NCI-H1105 treated with DMSO at 0.1 percent for 48 hours (cell line): ENCODE measurements around the gene SNAPC4.

Experiments used
- DNase-seq: peaks from one replicate; lab custom pipeline; 2025; lab: John Stamatoyannopoulos, UW

The SNAPC4 gene

DNA sequence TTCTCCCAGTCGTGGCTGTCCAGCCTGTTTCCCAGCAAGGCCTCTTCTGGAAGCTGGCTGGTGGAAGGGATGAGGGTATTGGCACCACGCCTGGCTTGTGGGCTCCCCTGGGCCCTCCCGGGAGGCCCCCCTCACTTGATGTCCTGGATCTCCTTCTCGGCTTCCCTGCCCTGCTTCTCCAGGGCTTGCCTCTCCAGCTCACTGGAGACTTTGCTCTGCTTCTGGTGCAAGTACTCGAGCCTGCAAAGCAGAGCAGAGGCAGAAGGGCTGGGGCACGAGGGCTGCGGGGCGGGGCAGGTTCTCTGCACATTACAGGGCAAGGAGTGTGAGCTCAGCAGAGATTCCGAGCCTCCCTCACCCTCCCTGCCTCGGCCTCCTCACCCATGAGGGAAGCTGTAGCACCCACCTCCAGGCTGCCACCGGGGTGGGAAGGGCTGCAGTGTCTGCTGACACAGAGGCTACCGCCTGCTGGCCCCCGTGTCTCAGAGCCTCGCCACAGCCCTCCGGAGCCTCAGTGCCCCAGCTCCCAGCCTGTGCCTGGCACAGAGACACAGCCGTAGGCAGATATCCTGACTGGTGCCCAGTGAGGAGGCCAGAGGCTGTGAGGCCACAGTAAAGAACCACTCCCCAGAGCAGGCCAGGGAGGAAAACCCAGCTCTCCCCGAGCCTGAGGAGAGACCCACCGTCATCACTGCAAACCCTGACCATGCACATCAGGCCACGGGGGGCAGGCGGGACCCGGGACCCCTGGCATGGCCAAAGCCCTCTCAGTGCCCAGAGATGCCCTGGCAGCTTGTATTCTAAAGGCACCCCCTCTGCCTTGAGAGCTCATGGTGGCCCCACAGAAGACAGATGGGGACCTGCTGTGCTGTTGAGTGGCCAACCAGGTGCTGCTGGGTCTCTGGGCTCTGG, 7.2 kb downstream of the SNAPC4 start:
- DNase-seq: no peak

DNA sequence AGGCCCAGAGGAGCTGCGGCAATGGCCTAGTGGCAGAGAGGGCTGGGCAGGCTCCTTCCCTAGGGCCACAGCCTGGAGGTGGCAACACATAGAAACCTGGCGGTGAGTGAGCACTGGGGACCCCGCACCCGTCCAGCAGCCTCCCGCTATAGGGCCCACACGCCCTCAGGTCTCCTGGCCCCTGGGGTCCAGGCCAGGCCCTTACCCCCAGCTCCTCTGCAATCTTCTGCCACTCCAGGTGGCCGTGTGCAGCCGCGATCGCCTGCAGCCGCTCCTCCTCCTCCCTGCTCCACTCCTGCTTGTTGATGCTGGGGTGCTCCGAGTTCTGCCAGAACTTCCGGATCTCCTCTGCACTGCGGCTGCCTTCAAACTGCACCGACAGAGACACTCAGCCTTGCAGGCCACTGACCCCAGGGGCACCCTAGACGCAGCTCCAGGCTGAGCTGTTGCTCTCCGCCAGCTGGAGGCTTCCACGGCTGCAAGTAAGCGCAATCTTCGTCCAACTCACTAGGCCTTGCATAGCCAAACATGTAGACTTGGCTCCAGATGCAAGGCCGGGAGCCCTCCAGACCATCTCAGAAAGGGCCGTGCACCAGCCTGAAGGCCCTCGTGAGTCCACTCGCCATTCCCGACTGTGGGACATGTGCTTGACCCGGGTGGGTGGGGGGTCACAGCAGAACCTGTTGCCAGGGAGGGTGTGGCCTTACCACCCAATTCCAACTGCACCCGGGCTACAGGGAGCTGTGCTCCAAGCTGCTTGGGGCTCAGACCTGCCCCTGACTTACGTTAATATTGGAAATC, 8.0 kb downstream of the SNAPC4 start:
- no peak for DNase-seq

DNA sequence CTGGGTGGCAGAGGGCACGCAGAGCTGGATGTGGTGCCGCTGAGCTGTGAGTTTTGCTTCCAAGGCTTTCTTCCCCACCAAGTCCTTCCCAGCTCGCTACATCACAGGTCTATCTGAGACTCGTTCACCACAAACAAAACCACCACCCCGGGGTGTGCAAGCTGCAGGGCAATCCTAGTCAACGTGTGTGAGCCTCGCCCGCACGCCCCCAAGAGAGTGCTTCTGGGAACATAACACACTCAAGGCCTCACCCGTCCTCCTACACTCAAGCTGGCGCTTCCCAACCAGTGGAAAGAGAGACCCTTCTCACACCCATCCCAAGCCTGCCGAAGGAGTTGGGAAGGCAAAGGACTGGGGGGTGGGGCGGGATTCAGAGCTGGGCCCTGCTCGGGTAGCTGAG, 10.6 kb downstream of the SNAPC4 start:
- DNase-seq: no peak

DNA sequence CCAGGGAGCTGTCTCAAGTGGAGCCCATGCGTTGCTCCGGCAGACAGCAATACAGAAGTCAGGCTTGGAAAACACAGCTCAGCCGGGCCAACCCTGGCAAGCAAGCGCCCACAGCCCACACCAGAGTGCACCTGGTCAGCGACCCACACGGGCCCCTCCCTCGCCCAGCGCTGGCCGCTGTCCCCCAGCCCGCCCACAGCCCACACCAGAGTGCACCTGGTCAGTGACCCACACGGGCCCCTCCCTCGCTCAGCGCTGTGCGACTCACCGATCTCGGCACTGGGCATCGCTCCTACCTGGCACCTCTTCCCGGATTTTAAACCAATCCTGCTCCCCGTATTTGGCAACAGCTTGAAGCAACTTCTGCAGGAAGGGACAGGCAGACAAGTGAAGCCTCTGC, 12.8 kb downstream of the SNAPC4 start:
- DNase-seq: no peak

DNA sequence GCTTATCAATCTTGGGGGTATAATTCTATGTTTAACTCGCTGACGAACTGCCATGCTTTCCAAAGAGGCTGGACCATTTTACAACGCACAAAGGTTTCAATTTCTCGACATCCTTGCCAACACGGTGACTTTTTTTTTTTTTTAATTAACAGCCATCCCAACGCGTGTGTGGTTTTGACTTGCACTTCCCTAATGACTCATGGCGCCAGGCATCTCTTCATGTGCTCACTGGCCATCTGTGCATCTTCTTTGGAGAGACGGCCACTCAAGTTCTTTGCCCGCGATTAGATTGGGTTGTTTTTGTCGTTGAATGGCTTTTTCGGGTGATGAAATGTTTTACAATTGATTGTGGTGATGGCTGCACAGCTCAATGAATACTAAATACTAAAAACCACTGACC, 14.0 kb downstream of the SNAPC4 start:
- no peak for DNase-seq

DNA sequence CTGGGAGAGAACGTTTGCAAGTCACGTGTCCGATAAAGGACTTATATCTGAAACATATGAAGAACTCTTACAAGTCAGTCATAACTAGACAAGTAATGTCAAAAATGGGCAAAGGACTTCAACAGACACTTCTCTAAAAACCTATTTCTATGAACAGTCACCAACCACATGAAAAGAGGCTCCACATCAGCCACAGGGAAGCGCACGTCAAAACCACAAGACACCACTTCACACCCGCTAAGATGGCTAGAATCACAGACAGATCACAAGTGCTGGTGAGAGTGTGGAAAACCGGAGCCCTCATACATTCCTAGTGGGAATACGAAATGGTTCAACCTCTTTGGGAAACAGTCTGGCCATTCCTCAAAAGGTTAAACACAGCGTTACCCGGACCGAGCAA, 15.0 kb downstream of the SNAPC4 start:
- DNase-seq: no peak

DNA sequence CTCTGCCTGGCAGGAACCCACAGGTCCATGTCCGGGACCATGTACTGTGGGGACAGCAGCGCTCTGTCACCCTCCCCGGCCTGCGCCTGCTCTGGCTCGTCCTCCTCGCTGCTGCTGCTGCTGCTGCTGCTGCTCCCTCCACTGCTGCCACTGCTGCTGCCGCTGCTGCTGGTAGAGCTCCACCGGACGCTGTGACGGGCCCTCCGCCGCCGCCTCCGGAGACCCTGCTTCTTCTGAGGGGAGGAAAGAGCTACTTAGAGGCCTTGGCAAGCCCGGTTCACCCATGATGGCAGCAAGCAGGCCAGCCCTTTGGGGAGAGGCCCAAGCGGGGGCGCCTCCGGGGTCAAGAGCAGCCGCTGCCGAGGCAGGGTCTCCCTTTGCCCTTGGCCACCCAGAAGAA, 16.5 kb downstream of the SNAPC4 start:
- DNase-seq: no peak

DNA sequence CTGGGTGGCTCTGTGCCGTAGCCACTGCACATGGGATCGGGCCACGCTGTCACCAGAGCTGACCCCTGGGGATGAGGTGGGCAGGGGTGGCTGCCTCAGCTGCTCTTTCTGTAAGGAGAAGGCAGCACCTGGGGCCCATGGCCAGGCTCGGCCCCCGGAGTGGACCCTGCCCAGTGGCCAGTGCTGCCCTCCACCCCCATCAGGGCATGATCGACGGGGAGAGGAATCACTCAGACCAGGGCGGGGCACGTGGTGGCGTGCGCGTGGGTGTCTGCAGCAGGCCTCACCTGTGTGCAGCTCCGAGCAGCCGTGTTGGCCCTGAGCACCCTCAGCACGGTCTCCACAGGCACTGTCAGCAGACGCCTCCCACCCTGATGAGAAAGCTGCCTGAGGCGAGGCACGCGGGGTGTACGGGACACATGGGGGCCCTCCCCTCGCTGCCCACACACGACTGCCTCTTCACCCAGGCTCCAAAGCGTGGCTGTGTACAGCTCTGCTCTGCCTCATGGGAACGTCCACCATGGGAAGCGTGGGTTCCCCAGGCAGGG, 17.9 kb downstream of the SNAPC4 start:
- DNase-seq: no peak

DNA sequence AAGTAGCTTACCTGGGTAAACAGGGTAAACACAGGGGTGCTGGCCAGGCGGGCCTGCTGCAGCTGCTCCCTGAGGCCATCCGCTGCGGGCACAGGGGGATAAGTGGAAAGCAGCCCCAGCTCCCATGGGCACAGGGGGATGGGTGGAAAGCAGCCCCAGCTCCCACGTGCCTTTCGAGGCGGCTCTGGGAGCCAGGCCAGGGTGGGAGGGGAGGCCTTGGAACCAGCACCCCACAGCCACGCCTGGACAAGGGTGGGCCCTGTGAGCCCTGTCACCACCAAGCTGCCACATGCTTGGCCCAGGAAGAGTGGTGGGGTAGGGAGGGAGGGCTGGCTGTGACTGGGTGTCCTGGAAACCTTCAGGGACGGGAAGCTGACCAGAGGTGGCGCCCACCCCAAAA, 18.7 kb downstream of the SNAPC4 start:
- DNase-seq: no peak

DNA sequence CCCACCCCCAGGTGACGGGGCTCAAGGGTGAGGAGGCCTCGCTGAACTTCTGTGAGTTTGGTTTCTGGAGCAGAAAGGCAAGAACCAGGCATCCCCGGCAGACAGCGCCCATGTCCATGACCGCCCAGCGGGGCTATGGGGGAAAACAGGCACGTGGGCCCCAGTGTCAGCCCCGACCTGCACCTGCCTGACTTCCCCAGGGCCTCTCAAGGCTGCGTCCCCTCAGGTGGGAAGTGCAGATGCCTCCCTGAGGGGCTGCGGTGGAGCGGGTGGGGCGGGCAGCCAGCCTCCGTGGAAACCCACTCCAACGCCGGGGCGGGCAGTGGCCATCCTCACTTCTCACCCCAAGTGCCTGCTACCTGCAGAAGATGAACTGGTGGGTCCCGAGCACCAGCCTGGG, 19.6 kb downstream of the SNAPC4 start:
- no peak for DNase-seq

DNA sequence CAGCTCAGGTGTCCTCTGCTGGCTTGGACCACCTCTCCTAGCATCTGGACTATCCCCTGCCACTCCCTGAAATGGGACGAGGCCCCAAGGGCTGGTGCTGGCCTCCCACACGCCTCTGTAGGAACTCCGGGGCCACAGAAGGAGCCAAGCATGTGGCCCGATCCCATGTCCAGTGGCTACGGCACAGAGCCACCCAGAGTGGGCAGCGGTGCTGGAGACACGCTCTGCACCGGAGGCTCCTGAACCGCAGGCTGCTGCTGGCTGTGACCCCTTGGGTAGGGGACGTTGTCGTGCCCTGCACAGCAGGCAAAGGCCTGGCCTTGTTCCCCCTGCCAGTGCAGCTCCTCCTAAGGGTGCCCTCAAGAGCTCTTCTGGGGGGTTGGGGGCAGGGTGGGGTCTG, 20.1 kb downstream of the SNAPC4 start:
- DNase-seq: no peak

DNA sequence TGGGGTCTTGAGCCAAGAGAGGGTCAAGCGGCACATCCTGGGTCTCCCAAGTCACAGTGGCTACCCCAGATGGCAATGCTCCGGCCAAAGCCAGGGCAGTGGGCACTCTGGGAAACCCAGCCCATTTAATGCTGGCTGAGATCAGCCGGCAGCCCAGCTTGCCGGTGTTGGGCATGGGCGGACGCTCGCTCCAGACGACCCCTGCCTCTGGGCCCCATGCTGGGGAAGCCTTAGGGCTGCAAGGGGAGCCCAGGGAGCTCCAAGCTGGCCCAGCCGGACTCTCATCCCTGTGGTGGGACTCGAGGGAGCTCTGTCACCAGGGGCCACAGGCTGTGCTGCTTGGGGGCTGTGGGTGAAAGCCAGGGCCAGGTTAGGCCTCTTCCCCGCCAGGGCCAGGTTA, 20.6 kb downstream of the SNAPC4 start:
- DNase-seq: no peak

DNA sequence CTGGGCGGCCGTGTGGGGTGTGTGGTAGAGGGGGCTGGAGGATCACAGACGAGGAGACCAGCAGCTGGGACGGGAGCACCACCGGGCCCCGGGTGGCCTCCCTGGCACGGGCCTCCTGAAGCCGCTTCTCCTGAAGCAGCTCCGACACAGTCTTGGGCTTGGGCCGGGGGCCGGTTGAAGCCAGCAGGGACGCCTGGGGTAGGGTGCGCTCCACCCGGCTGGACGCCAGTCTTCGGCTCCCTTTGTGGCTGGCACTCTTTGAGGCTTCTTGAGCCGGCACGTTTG, 21.0 kb downstream of the SNAPC4 start:
- no peak for DNase-seq

DNA sequence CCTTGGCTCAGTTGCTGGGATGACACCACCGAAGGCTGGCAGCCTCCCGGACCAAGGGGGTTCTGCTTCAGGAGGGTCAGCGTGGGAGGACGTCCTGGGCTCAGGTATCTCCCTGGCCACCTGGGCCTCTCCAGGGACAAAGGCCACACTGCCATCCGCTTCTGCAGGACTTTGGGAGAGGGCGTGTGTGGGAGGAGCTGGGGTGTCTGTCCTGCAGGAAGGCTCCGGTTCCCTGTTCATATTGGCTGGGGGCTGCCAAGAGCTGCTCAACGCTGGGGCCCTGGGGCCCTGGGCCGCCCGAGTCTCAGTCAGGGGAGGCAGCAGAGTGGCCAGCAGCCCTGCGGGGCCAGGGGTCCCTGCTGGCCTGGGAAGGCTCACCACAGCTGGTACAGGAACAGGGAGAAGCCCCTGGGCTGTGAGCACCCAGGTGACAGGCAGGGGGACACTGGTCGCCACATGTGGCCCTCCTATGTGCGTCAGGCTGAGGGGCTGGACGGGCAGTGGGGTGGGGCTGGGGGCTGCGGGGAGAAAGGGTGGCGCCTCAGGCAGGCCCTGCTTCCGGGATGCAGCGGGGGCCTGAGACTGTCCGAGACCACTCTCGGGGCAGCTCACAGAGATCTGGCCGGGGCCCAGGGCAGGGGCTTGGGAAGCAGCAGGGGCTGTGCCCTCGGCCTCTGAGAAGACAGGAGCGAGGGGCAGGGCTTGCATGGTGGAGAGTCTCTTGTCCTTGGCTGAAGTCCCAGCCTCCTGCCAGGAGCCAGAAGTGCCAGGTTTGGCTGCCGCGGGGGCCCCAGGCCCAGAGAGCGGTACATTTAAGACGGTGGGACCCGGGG, 21.6 kb downstream of the SNAPC4 start:
- no peak for DNase-seq

DNA sequence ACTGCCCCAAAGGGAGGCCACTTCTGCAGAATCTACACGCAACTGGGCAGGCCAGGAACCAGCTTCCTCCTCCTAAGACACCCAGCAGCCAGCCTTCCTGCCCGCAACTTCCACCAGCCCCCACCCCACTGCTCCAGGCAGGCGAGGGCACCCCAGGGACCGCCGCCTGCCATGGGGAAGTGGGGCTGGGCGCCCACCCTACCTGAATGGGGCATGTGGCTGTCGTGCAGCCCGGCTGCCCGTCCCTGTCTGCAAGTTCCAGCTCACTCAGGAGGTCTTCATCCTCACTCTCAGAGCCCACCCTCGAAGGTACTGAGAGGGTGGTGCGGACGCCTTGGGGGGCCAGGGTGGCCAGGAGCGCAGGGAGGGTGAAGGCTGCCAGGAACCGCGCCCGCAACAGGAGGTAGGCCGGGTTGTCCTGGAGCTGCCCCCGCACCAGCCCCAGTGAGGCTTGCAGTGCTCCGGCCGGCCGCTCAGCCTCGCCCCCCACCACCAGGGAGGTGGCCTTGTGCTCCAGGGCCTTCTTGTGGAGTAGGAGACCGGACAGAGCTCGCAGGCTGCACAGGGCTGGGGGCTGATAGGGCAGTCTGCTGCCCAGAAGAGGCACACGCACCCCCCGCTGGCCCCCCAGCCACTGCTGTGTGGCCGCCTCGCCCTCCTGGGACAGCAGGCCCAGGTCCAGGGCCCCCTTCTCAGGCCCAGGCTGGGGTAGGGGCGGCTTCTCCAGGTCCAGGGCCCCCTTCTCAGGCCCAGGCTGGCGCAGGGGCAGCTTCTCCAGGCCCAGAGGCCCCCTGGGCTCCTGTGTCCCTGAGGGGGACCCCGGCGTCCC, 22.4 kb downstream of the SNAPC4 start:
- no peak for DNase-seq

DNA sequence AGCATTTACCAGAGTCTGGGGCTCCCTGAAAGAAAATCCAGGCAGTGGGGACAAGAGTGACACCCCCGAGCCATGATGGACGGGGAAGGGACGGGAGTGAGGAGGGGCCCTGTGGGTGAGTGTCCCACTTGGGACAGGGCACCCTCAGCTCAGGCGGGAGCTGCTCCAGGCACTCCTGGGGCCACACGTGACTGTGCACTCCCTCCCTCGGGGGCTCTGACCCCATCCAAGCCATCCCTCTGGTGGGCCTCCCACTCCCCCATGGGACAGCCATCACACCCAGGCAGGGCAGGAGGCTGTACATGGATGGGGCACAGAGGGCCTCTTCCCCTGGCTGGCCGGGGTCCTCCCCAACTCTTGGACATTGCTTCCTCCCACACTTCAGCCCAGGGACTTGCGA, 23.5 kb downstream of the SNAPC4 start:
- no peak for DNase-seq

DNA sequence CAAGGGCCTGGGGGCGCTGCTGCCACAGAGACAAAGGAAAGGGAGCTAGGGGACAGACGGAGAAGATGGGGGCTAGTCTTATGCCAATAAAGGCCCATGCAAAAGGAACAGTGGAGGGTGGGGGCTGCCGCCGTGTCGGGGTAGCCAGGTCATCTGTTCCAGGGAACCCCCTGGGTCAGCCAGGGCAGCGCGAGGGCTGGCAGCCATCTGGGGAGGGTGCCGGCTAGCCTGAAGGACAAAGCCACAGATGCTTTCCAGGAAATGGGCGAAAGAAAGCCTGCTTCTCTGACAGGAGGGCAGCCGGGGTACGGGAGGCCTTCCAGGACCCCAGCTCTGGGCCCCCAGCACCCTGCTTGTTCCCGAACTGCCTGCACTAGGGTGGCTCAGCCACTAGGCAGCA, 24.9 kb downstream of the SNAPC4 start:
- DNase-seq: no peak

DNA sequence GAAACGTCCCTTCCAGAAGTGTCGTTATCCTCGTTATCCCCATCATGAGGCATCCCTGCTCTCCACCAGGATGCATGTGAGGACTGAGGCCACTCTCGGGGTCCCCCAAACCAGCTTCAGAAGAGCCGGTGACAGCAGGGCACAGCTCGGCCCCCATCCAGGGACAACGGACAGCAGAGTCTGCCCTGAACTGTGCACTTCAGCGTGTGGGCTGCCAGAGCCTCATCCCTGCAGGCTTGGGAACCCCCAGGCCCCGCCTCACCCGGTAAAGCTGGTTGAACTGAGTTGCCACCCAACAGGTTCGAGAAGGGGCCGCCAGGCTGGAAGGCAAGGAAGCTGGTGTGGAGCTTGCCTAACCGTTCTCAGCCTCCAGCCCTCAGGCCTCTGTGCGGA, 25.8 kb downstream of the SNAPC4 start:
- no peak for DNase-seq

DNA sequence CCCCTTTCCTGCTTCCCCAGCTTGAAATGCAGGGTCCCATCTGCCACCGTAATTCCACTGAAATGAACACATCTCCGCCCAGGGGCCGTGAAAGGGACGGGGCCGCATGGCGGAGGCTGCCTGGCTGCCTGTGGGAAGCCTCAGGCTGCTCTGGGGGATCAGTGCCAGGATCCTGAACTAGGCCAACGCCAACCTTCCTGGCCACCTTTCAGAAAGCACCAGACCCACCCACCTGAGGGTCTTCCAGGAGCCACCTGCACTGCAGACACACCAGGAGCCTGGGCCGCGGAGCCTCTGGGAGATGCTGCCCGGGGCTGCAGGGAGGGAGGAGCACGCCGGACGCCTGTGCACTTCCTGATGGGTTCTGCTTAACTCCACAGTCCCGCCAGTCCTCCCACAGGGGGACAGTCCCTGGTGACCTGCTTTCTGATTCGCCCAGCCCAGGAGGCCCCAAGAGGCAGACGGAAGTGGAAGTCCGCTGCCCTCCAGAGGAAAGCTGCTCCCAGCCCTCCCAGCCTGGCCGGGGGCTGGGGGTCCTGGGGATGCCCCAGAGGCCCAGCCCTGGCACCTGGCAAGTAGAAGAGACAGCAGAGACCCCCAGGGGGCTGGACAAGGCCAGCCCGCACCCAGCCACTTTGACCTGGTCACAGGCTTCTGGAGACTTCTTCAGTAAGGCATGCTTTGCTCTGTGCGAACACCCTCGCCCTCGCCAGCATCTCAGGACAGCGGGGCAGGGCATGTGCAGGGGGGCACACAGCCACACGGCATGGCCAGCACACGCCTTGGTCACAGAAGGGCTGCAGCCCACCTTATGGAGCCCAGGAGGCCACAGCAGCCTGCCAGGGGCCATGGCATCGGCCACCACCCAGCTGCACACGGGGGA, 26.4 kb downstream of the SNAPC4 start, which contains the start of gene CARD9:
Gene CARD9 (minus strand): TSS at position 370 of the 883 bp plus-strand sequence. CDS start 1,591 bp downstream, outside the sequence.
- DNase-seq: no peak

DNA sequence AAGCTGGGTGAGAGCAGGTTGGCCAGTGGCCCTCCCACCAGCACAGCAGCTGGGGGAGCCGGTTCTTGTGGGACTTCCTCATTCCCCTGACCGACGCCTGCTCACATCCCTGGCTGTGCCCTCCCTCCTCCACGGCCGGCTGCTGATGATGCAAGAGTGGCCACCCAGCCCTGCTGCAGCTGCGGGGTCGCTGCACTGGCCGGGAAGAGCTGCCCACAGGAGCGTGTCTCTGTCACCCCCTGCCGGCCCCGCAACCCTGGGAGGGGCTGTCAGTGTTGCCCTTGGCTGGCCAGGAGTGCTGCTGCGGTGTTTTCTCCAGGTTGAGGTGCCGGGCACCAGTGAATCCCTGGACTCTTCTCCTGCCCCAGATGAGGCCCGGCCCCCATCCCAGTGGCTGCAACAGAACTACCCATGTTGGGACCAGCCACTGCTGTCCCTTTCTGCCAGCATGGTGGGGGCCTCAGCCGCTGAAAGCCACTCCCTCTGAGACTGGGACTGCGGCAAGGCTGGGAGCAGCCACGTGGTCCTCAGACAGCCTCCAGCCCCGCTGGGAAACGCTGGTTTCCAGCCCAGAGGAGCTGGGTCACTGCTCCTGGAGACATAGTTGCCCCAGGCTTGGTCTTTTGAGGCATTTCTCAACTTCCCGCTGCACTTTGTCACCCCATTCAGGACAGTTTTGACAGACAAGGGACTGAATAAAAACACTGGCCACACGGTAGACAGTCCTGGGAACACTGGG, 27.2 kb downstream of the SNAPC4 start:
- no peak for DNase-seq
